Activated T-cell treated with anti-CD3 and anti-CD28 coated beads, Interleukin-2, amount 50 U/mL, for 48 hours (primary cell): Measurements from ENCODE around the gene DLG2.

Experiments used
- DNase-seq, 2 experiments: peaks; one replicate each; pipeline ENCODE4 v3.0.0-alpha.2; 2020

The DLG2 gene

GRCh38 chr11:84524422-84525051, 1102.6 kb downstream of the DLG2 start:
- no peak for DNase-seq

DNA sequence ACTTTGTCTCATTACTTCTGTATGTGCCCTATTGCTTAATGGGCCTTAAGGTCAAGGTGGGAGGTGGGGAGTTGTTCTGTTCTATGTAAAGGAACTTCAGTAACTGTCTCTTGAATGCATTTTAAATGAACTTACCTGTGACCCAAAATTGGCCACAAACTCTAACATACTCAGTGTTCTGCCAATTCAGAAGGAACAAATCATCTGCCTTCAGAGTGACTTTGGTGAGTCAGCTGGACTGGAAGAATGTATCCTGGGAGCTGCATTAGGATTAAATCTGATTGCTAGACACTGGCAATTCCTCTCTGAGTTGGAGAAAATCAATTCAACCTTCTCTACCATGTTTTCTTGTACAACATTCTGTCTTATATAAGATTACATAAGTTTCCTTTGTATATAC, 1104.8 kb downstream of the DLG2 start:
- DNase-seq: no peak

GRCh38 chr11:84518631-84519183, 1108.4 kb downstream of the DLG2 start:
- DNase-seq: no peak

GRCh38 chr11:84514436-84514835, 1112.7 kb downstream of the DLG2 start:
- DNase-seq: no peak

DNA sequence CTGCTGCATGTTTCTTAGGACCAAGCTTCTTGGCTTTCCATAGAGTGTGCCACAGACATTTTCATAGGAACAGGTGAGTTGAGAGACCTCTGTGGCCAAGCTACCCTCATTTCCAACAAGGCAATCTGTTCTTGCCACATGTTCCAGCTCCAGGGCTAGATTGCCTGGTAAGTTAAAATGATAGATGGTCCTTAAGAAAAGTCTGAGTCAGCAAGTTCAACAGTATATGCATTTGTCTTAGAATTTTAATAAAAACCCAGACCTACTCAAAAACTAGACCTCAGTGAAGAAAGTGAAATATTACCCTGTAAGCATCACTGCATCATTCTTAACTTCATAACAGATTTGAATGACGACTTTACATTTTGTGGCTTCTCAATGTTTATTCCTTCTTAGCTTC, 1123.6 kb downstream of the DLG2 start:
- DNase-seq: no peak

- DNase-seq: no peak
Measured at GRCh38 chr11:84501750-84502149, 1125.4 kb downstream of the DLG2 start.

GRCh38 chr11:84497981-84498411, 1129.1 kb downstream of the DLG2 start:
- DNase-seq: no peak

DNA sequence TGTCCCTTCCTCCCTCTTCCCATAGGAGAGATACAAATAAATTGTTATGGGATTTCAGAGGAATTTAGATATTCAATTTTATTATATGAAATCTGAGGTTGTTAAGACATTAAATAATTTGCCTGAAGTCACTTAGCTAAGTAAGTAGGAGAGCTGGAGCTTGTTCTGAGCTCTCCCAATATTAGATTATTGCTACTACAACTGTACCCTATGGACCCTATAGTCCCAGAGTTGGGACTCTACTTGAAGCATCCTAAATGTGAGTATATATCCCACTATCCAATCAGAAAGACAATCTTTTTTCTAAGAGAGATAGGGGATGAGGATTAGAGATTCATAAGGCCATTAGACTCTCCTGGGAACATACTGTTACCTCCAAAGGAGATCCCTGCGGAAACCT, 1130.0 kb downstream of the DLG2 start:
- no peak for DNase-seq

GRCh38 chr11:84496122-84496521, 1131.0 kb downstream of the DLG2 start:
- no peak for DNase-seq

DNA sequence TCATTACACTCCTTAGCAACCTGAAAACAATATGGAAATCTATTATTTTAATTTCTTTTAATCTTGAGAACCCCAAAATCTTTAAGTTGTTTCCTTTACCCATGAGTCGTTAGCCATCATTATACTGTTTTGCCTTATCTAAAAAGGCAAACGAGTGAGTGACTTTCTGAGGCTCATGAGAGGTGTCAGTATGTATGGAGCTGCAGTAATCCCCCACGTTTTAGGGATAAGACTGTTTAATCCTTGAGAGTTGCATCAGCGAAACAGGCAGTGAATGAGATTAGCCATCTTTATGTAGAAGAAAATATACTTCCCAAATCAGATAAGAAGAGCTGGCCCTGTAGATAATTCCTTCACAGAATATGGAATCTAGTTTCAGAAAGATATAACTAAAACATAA, 1147.0 kb downstream of the DLG2 start:
- no peak for DNase-seq

DNA sequence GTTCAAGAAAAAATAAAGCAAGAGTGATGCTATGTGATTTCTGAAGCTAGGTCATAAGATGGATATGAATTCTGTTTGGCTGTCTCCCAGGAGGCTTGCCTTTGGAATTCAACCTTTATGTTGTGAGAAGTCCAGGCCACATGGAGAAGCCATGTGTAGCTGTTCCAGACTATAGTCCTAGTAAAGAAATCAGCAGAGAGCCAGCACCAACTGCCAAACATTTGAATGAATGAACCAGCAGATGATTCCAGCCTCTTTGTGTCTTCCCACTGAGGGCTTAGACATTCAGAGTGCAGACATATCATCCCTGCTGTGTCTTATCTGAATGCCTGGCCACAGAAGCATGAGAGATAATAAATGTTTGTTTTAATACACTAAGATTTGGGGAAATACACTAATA, 1150.6 kb downstream of the DLG2 start:
- DNase-seq: no peak

GRCh38 chr11:84471501-84471900, 1155.6 kb downstream of the DLG2 start:
- no peak for DNase-seq

- no peak for DNase-seq
Measured at GRCh38 chr11:84468235-84468634, 1158.9 kb downstream of the DLG2 start.

DNA sequence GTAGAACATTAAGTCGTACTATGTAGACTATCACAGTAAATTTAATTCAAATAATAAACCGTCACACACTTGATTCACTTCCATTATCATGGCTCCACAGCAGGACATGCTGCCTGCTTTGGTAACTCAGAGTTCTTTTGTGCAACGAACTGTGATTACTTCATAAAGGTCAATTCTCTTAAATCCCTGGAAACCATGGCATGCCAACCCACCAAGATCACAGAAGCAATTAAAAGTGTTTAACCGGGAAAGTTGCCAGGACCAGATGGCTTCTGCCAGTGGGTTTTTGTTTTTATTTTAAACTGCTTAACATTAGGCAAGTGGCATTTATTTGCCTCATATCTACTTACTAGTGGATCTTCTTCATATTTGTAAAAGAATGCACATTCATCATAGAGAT, 1162.1 kb downstream of the DLG2 start:
- no peak for DNase-seq

DNA sequence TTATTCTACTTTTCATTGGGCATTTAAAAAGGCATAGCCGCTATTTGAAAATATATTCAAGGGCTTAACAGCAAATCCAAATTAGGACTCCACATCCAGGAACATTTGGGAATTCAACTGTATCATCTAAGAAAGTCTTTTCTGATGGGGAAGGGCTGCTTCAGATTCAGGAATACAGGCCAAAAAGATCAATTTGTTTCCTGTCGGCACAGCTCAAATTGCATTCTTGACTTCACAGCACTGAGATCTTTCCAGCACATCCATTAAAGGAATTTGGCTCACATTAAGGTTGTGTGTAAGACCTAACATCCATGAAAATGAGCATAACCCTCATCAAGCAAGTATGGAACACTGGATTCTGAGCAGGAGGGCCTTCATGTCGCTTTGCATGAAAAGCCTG, 1171.5 kb downstream of the DLG2 start:
- no peak for DNase-seq

DNA sequence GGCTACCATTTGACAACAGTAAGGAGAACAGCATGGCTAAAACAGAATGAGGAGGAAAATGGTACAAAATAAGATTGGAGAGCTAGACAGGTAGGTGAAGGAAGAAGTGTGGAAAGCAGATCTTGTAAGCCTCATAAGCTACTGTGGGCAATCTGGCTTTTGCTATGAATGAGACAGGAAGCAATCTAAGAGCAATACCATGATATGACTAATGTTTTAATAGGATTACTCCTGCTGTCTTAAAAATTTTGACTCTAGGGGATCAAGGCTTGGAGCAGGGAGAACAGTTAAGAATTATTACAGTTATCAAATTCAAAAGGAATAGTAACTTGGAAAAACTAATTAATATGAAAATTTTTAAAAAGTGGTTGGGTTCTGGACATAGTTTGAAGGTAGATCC, 1174.9 kb downstream of the DLG2 start:
- no peak for DNase-seq

DNA sequence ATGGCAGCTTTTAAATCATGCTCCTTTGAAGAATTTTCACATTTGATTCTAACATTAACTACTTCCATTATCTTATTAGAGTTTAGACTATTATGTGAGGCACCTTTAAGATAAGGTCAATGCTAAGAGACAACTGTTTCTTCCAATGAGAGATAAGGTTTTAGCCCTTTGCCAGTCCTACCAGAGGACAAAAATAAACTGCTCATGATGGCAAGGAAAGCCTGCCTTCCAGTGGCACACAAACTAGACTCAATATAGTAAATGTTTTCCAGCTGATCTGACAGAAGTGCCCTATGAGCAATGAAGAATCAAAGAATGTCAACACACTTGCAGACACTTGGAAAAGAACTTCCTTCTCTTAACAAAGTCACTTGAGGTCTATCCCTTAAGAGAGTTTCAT, 1188.6 kb downstream of the DLG2 start:
- no peak for DNase-seq

DNA sequence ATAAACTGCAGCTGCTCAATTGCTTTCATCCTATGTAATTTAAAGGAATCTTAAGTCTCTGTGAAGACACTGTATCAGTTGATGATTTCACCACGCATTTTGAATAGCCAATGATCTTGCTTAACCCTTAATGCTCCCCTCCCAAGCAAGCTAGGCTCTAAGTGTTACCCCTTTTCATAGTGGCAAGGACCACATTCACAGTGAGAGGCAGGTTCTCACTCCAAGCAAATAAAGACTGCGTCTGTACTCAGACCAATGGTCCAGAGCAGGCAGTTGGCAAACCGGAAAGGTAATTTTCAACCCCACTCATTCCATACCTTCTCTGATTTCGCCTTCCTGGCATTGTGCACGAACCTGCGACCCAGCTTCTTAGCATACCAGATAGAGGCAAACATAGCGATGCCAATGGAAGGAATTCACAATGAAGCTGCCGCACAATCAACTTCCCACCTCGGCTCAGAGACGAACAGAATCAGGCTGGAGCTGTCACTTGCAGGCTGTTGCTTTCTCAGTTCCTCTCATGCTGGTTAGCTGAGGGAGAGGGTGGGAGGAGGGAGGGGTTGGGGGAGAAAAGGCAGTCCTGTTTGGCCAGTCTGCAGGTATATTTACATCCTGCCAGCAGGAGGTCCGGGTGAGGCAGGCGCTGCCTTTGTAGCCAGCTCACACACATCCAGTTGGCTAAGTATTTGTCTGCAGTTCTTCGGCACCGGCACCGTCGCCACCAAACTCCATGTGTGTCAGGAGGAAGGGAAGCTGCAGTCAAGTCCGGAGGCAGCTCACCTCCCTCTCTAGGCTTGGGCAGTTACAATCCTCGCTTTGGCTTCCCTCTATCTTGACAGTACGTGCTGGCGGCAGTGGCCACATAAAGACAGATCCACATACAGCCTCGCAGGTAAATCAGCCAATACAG, 1189.8 kb downstream of the DLG2 start:
- no peak for DNase-seq

DNA sequence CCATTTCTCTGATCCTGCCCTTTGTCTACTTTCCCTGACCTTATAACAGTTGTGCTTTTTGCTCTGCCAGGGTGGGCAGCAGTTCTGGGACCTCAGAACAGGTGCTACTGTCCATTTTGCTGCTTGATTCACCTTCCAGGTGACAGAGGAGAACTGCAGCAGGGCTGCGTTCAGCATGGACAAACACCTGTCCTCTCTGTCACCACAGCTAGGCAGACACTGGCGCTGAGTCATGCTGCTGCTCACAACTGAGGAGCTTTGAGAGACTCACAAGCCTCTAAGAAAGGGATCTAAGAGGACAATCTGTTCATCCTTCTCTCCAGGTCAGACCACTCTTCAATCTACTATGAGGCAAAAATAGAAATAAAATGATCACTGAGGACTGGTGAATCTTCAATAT, 1196.5 kb downstream of the DLG2 start:
- no peak for DNase-seq

DNA sequence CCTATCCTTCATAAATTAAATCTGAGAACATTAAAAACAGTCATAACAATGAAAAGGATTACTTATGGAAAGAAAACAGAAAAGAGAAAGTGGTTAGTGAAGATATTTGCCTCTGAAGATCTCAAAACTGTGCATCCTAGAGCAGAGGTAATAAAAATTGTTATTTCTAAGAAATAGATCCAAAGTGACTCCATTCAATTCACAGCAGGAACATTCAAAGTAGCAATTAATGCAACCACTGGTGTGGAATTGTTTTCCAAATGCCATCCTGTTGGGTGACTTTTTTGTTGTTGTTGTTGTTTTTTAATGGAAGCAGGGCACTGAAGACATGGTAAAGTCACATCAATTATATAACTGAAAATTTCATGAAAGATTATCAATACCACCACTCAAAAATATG, 1201.5 kb downstream of the DLG2 start:
- no peak for DNase-seq

DNA sequence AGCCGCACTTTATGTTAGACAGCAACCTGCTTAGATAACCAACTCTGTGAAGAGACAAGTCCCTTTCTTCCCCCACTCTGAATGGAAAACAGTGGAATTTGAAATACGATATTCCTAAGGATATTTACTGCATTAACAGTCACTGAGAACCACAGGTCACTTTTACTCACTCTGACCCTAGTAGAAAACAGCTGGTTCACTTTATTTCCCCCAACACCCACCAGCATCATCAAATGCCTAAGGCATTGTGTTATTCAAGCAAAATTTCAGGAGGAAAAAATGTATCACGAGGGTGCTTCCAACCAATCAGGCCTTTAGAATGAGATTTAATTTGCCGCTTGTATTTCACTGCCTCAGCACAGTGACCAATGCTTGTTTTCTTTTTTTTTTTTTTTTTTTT, 1206.9 kb downstream of the DLG2 start:
- DNase-seq: no peak

- DNase-seq: no peak
Measured at GRCh38 chr11:84419616-84420015, 1207.5 kb downstream of the DLG2 start.

- no peak for DNase-seq
Measured at GRCh38 chr11:84414920-84415319, 1212.2 kb downstream of the DLG2 start.

- no peak for DNase-seq
Measured at GRCh38 chr11:84413549-84413948, 1213.6 kb downstream of the DLG2 start.
